Activated CD8-positive, alpha-beta memory T cell treated with anti-CD3 and anti-CD28 coated beads for 48 hours (primary cell): ENCODE results near the gene MUC15.
"Not testable (repeated sequence)": the region's sequence is repeated elsewhere in the genome, so short reads cannot be mapped to it uniquely, and the experiment has no call there.

ENCODE experiments used
- DNase-seq, 3 experiments: peaks; one replicate each; pipeline ENCODE4 v3.0.0-alpha.2; 2020; ENCODE audit warnings: low read depth in 2 of 3, low spot score in 2 of 3

The MUC15 gene

GRCh38 chr11:26571861-26572654 lies at the start of gene MUC15:
Gene MUC15, minus strand, starts transcription at chr11:26572263. Its CDS starts 5,169 bp downstream, at chr11:26567094.
- no peak for DNase-seq

- DNase-seq: no peak
Observed at GRCh38 chr11:26621132-26621531, 49.1 kb upstream of the MUC15 start.

GRCh38 chr11:26620282-26621045 lies 48.4 kb upstream of the MUC15 start:
- DNase-seq: no peak

GRCh38 chr11:26618441-26618840 lies 46.4 kb upstream of the MUC15 start:
- no peak for DNase-seq

GRCh38 chr11:26613759-26614158 lies 41.7 kb upstream of the MUC15 start:
- no peak for DNase-seq

- DNase-seq: no peak
Observed at GRCh38 chr11:26608507-26609146, 36.6 kb upstream of the MUC15 start.

- no peak for DNase-seq
Observed at GRCh38 chr11:26607725-26608506, 35.9 kb upstream of the MUC15 start.

GRCh38 chr11:26599876-26600434 lies 27.9 kb upstream of the MUC15 start:
- no peak for DNase-seq

- no peak for DNase-seq
Observed at GRCh38 chr11:26599425-26599824, 27.4 kb upstream of the MUC15 start.

GRCh38 chr11:26597899-26598298 lies 25.8 kb upstream of the MUC15 start:
- no peak for DNase-seq

- not testable (repeated sequence) for DNase-seq
Observed at GRCh38 chr11:26597049-26597689, 25.1 kb upstream of the MUC15 start.

GRCh38 chr11:26595207-26595865 lies 23.3 kb upstream of the MUC15 start:
- not testable (repeated sequence) for DNase-seq

- DNase-seq: no peak
Observed at GRCh38 chr11:26593691-26594090, 21.6 kb upstream of the MUC15 start.

- no peak for DNase-seq
Observed at GRCh38 chr11:26587073-26587472, 15.0 kb upstream of the MUC15 start.

- DNase-seq: no peak
Observed at GRCh38 chr11:26584818-26585217, 12.8 kb upstream of the MUC15 start.

GRCh38 chr11:26583550-26583949 lies 11.5 kb upstream of the MUC15 start:
- DNase-seq: no peak

- no peak for DNase-seq
Observed at GRCh38 chr11:26580929-26581328, 8.9 kb upstream of the MUC15 start.

GRCh38 chr11:26579683-26580082 lies 7.6 kb upstream of the MUC15 start:
- no peak for DNase-seq

- DNase-seq: no peak
Observed at GRCh38 chr11:26578998-26579661, 7.1 kb upstream of the MUC15 start.
